HG02943 (cell line): Measurements from ENCODE around the gene INHBA.

ENCODE experiments used
- ATAC-seq: cut with Tn5 transposase; IDR thresholded peaks from one replicate; pipeline ENCODE4 v1.9.1; 2021; ENCODE audit warnings: mild to moderate bottlenecking, low read depth, moderate library complexity; ENCODE audit not compliant: unreplicated experiment

INHBA gene

DNA sequence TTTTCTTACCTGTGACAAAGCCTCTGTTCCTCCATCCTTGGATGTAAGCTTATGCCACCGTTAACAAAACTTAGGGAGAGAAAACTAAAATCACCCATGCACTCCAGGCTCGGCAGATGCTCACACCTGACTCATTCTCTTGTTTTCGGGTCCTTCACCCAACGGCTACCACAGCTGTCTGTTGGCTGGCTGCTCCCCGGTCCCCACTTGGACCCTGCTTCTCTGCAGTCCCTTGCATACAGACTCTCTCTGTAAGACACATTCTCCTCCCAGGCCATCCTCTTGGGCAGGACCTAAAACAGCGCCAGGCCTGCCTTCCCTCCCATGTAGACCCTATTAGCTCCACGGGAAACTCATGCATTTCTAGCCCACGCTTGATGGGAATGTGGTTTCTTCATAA, 12.1 kb upstream of the INHBA start:
- no peak for ATAC-seq

- no peak for ATAC-seq
Measured at GRCh38 chr7:41711283-41712064, 8.6 kb upstream of the INHBA start.

- no peak for ATAC-seq
Measured at GRCh38 chr7:41710838-41711237, 7.9 kb upstream of the INHBA start.

GRCh38 chr7:41709621-41710020, 6.7 kb upstream of the INHBA start:
- no peak for ATAC-seq

DNA sequence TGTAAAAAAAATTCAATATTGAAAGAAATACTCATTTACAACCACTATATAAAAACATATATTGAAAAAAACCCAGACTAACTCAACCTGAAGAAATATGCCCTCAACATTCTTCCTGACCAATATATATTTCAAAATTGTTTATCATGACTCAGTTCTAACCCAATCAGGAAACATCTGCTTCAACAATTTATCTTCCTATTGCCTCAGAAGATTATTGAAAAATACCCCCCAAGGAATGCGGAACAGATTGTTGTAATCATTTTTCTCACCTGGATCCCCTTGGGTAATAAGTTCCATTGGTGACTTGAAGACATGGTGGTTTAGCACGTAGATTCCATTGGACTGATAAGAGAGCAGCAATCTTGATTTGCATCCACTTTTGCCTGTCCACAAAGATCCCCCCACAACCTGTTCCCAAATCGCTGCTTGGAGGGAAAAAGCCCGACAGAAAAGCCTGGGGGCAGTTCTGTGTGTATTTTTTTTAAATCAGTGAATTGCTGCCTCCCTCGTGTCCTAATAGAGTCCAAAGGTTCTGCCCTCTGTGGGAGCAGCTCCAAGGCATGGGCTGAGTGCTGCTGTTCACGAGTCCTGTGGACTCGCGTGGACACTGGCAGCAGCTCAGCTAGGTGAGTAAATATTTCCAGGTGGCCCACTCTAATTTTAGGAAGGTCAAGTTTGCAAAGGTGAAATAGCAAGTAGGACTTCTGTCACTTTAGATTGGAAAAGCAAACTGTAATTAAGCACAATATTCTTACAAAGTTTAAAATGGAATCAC, 5.9 kb upstream of the INHBA start:
- no peak for ATAC-seq

GRCh38 chr7:41706228-41706930, 3.5 kb upstream of the INHBA start:
- no peak for ATAC-seq

- peak; percentile 96 for ATAC-seq
Measured at GRCh38 chr7:41705109-41705901, 2.4 kb upstream of the INHBA start.

GRCh38 chr7:41701068-41701941, 1.6 kb downstream of the INHBA start:
- ATAC-seq, result no peak

DNA sequence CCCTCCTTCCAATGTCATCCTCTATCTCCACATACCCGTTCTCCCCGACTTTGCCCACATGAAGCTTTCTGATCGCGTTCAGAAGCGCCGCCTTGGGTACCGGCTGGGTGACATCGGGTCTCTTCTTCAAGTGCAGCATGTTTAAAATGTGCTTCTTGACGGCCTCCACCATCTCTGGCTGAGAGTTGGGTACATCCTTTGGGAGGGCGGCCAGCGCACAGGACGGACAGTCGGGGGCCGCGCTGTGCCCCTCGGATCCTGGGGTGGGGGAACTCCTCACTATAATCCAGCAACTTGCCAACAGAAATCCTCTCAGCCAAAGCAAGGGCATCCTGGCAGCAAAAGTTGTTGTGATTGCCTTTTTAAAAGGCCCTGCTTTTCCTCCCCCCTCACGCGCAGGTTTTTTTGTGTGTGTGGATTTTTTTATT, 2.8 kb downstream of the INHBA start:
- no peak for ATAC-seq

GRCh38 chr7:41699516-41699915, 3.4 kb downstream of the INHBA start:
- ATAC-seq, result no peak

DNA sequence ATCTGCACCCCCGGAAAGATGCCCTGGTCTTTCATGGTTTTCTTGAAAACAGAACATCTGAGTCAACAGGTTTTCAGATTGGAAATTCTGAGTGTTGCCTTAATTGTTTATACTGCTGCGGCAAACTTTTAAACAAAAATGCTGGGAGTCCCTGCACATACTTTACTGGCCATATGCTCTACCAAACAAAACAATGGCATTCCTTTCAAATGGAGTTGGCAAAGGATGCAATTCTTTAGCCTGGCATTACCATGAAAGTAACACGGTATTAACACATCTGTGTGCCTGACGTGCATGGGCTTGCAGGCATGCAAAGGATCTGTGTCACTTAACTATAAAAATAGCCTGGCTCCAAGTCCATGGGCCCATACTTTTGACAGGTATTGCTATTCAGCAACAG, 4.2 kb downstream of the INHBA start:
- ATAC-seq, result no peak

DNA sequence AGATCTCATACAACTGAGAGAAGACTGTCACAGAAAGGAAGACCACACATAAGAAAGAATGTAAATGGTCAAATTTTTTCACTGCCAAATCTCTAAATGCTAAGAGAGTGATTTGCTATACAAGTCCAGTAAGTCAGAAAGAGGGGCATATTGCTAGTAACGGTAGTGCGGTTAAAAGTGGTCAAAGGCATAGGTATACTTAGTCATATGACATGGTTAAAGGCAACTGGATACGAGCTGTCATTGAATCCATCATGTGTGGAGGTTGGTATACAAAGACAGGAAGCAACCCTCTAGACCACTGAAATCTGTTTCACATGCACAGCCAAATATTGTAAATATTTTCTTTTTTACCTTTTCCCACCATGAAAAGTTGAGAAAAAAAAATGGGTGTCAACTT, 4.8 kb downstream of the INHBA start:
- no peak for ATAC-seq

DNA sequence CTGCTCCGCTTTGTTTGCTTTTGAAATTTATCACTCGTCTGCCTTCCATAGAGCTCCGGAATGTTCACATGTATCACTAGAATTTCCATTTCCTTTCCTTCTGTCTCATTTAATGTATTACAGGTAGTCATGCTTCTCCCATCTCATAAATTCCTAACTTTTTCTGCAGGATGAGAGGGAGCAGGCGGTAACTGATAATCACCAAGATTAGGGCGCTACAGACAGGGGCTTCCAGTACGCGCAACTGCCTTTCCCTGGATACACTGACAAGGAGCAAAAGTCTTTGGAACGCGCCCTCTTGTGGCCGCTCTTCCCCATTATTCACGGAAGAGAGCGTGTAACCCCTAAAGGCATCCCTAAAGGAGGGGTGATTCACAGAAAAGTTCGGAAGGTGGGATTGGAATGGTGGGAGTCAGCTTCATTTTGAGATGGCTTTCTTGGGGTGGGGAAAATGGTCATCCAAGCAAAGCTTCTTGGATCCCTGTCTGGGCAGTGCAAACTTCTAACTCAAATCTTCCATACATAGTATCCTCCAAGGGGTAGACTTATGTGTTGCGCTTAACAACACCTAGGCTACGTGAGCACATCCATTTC, 6.5 kb downstream of the INHBA start:
- no peak for ATAC-seq

DNA sequence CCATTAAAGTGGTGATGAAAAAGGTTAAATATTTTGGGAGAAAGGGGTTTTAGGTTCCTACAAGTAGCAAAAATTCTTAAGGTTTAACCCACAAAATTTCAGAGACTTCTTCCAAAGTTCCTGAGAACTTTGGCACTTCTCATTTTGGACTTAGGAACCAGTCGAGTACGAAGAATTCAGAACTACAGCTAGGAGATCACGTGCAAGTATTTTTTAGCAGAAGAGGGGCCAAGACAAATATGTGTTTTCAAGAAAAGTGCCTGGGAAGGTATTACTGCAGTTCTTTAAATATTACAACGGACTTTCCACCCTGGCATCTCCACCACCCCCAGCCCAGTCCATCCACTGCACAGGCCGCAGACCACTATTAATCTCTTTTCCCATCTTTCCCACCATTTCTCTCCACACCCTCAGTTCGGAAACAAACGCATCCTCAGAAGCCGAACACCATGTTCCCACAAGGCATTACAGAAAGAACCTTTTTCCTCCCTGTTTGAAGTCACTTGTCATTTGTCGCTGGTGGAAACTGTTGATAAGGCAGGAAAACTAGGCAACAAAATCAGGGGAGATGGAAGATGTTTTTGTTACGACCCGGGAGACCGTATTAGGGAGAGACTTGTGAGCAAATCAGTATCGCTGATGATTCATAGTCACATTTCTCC, 7.1 kb downstream of the INHBA start:
- no peak for ATAC-seq

DNA sequence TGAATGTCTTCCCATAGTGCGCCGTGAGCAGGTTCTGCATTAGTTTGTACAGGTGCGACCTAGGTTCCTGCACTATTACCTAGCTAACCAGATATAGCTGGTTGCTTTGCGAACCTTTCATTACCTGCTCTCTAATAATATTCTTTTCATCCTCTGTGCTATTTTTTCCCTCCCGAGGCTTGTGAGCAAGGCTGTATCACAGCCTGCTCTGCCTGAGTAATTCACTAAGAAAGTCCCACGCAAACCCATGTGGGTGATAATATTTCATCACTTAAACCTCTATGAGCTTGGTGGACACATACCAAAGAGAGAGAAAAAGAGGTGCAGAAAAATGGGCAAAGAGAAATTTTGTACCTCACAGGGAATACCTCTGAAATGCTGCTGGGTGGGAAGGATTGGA, 8.4 kb downstream of the INHBA start:
- no peak for ATAC-seq

GRCh38 chr7:41693150-41693997, 9.5 kb downstream of the INHBA start:
- ATAC-seq, result no peak

- ATAC-seq, result no peak
Measured at GRCh38 chr7:41692251-41692650, 10.6 kb downstream of the INHBA start.
